LNCaP clone FGC (cell line): ENCODE data around the gene PIGH.

Source experiments
- DNase-seq: peaks from one replicate; pipeline ENCODE4 v3.0.0-alpha.2; 2011; ENCODE audit warnings: low read depth
- H3K4me3 ChIP-seq: 2 replicates; pipeline ENCODE4 v1.5.1; 2011; ENCODE audit warnings: mild to moderate bottlenecking, low read depth, low read length, control low read depth
- TF ChIP-seq, protein P1 (sequence below): IDR thresholded peaks from 2 replicates; pipeline ENCODE4 v1.5.1; 2012; ENCODE audit warnings: mild to moderate bottlenecking; ENCODE audit not compliant: control insufficient read depth, insufficient read depth; ENCODE audit errors: extremely low read depth

Gene PIGH

GRCh38 chr14:67574806-67575205, 25.3 kb downstream of the PIGH start:
- no peak for DNase-seq
- TF ChIP-seq, protein P1, sequence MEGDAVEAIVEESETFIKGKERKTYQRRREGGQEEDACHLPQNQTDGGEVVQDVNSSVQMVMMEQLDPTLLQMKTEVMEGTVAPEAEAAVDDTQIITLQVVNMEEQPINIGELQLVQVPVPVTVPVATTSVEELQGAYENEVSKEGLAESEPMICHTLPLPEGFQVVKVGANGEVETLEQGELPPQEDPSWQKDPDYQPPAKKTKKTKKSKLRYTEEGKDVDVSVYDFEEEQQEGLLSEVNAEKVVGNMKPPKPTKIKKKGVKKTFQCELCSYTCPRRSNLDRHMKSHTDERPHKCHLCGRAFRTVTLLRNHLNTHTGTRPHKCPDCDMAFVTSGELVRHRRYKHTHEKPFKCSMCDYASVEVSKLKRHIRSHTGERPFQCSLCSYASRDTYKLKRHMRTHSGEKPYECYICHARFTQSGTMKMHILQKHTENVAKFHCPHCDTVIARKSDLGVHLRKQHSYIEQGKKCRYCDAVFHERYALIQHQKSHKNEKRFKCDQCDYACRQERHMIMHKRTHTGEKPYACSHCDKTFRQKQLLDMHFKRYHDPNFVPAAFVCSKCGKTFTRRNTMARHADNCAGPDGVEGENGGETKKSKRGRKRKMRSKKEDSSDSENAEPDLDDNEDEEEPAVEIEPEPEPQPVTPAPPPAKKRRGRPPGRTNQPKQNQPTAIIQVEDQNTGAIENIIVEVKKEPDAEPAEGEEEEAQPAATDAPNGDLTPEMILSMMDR = no peak

DNA sequence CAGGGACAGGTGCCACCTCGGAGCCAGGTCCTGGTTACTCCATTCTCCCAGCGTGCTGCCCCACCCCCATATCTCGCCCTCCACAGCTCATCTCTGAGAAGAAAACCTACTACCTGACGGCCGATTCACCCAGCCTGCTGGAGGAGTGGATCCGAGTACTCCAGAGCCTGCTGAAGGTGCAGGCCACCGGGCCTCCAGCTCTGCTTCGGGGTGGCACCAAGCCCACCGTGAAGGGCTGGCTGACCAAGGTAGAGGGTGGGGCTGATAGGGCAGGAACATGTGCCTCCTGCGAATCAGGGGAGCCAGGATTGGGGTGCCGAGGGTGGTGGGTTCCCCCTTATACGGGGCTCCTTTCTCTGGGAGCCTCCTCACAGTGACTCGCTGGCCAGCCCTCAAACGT, 25.9 kb downstream of the PIGH start:
- no peak overlapping the region for H3K4me3 ChIP-seq
- TF ChIP-seq, protein P1 = no peak
- DNase-seq = no peak

More at GRCh38 chr14:67574806-67575205, 25.3 kb downstream of the PIGH start:
- no peak overlapping the region for H3K4me3 ChIP-seq

GRCh38 chr14:67573228-67574010, 26.6 kb downstream of the PIGH start:
- DNase-seq = no peak
- TF ChIP-seq, protein P1 = no peak
- no peak overlapping the region for H3K4me3 ChIP-seq

DNA sequence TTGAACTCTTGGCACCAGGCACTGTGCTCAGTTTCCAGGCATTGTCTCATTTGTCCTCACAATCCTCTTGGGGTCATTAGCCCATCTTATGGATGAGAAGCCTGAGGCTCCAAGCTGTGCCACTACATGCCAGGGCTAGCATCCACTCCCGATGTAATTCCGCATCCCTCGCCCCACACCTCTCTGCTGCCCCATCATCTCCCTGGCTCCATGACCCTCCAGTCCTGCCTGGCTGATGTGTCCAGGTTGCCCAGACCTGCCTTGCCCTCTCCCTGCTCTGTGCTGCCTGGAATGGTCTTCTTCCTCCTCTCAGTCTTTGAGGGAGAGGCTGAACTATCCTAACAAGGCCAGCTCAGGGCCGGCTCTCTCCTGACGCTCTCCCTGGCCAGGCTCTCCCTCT, 27.5 kb downstream of the PIGH start:
- TF ChIP-seq, protein P1 = no peak
- no peak overlapping the region for H3K4me3 ChIP-seq
- DNase-seq = no peak

- H3K4me3 ChIP-seq = no peak overlapping the region
- DNase-seq = no peak
- TF ChIP-seq, protein P1 = no peak
Measured at GRCh38 chr14:67571991-67572323, 28.1 kb downstream of the PIGH start.

- DNase-seq = peak; percentile 22
- H3K4me3 ChIP-seq = no peak overlapping the region
- TF ChIP-seq, protein P1 = peak; percentile 93
Measured at GRCh38 chr14:67571275-67571990, 28.6 kb downstream of the PIGH start.
